ENCODE measurements around the gene LINGO1.

LINGO1 gene

DNA sequence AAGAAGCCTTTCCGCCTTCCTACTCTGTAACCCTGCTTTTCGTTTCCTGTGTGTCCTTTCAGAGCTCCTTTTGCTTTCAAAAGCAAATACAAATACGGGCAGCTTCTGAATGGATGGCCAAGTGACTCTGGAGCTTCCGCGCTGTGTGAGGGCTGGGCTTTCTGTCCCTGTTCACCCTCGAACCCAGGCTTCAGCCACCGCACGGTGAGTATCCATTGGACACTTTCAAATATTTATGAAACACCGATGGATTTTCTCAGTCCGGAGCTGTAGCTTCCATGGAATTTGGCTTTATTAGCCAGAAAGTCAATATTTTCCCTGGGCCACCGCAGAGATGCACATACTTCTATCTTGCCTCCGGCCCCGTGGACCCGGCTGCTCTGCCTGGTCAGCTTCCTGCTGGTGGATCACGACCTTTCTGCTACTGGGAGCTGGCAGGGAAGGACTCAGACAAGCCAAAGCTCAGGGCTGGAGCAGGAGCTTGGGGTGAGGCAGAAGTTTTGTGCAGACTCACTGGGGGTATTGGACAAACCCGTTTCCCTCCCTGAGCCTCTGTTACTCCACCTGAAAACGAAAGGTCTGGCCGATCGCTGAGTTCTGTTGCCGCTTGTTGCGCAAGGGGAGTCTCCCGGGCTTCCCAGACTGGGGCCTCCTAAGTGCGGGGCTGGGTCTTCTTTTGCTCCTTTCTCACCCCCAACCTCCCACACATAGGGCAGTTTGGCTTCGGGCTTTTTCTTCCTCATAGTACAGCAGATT, 63.6 kb downstream of the LINGO1 start:
- no peaks in the 10 kb centered on the region for H3K36me3 ChIP-seq (ENCODE audit: control insufficient read depth, insufficient read depth, low read length)
- peaks cover 12% of the 10 kb centered on the region for H3K4me1 ChIP-seq (ENCODE audit: control insufficient read depth, insufficient read depth, low read length)
- H3K9ac ChIP-seq (ENCODE audit: low read depth, low read length): peak overlapping the region; percentile 79
- no peak overlapping the region for H3K4me3 ChIP-seq (ENCODE audit: low read depth, low read length)
- no peaks in the 10 kb centered on the region for H3K9me3 ChIP-seq (ENCODE audit: control insufficient read depth, insufficient read depth, low read length)
- no peaks in the 10 kb centered on the region for H3K27me3 ChIP-seq (ENCODE audit: control insufficient read depth, insufficient read depth, low read length)

DNA sequence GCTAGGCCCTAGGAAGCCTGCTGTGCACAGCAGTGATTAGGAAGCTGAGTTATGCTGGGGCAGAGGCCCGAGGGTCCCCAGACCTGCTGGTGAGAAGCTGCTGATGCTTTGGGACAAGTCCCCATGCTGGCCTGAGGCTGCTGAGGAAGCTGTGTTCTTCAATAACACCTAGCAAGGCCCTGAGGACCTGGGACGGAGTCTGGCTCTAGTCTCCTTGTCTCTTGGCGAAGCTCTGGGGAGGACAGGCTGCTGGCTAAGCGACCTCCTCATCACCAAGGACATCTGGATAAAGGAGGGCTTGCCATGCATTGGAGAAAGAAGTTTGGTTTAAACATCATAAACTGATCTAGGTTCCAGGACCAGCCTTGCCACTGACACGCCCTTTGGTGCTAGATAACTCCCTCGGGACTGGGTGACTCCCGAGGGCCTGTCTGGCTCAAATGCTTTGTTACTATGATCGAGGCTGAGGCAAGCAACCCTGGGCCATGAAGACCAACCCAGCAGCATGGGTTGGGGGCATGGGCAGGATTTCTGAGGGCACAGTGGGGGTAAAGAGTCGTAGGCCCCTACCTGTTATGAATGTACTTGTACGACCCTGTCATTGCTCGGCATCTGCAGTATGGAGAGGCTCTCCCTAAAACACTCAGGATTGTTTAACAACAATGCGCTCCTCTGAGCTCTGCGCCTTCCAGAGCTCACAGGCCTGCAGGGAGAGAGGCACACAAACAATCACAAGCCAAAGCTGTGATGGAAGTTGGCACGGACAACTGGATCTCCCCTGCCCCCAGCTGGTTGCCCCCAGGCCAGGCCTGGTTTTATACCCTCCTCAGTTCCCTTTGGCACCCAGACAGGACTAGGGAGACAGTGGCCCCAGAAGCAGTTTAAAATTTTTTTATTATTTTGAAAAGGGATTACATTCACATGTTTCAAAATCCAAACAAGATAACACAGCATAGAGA, 64.4 kb downstream of the LINGO1 start:
- Histone ChIP-seq H3K36me3 (ENCODE audit: control insufficient read depth, insufficient read depth, low read length) (no peaks in the 10 kb centered on the region), H3K4me1 (ENCODE audit: control insufficient read depth, insufficient read depth, low read length) (peaks cover 12% of the 10 kb centered on the region), H3K9ac (ENCODE audit: low read depth, low read length) (no peak overlapping the region), H3K27me3 (ENCODE audit: control insufficient read depth, insufficient read depth, low read length) (no peaks in the 10 kb centered on the region), H3K9me3 (ENCODE audit: control insufficient read depth, insufficient read depth, low read length) (no peaks in the 10 kb centered on the region), H3K4me3 (ENCODE audit: low read depth, low read length) (no peak overlapping the region)

DNA sequence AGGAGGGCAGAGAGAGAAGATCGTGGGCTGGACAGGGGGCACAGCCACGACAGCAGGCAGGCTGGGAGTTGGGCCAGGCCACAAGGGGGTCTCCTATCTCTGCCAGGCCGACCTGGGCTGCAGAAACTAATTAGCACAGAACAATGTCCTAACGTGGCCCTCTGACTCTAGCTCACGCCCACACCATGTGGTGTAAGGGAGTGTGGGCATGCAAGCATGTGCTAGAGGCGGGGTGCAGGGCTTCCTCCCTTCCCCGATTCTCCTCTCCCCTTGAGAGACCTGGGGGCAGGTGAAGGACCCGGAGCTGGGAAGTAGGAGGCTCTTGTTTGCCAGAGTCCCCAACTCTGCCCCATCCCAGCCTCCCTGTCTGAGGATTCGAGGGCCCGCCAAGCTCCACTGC, 65.5 kb downstream of the LINGO1 start:
- Histone ChIP-seq H3K9ac (ENCODE audit: low read depth, low read length) (no peak overlapping the region), H3K4me1 (ENCODE audit: control insufficient read depth, insufficient read depth, low read length) (peaks cover 12% of the 10 kb centered on the region), H3K27me3 (ENCODE audit: control insufficient read depth, insufficient read depth, low read length) (no peaks in the 10 kb centered on the region), H3K9me3 (ENCODE audit: control insufficient read depth, insufficient read depth, low read length) (no peaks in the 10 kb centered on the region), H3K4me3 (ENCODE audit: low read depth, low read length) (no peak overlapping the region), H3K36me3 (ENCODE audit: control insufficient read depth, insufficient read depth, low read length) (no peaks in the 10 kb centered on the region)

DNA sequence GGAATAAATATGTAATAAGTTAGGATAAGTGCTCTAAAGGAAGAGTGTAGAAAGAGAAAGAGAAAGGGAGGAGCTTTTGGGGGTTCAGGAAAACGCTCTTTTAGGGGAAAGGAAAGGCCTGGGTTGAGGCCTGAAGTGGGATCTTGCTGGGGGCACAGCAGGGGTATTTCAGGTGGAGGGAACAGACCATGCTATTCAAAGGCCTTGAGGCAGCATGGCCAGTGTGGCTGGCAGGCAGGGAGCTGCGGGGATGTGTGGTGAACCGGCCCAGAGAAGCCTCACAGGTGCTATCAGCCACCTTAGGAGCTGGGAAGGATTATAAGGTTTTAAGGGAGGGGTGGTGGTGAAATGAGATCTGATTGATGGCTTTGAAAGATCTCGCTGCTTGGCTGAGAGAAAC, 66.6 kb downstream of the LINGO1 start:
- no peak overlapping the region for H3K9ac ChIP-seq (ENCODE audit: low read depth, low read length)
- no peaks in the 10 kb centered on the region for H3K27me3 ChIP-seq (ENCODE audit: control insufficient read depth, insufficient read depth, low read length)
- H3K4me1 ChIP-seq (ENCODE audit: control insufficient read depth, insufficient read depth, low read length): peaks cover 12% of the 10 kb centered on the region
- H3K4me3 ChIP-seq (ENCODE audit: low read depth, low read length): no peak overlapping the region
- H3K36me3 ChIP-seq (ENCODE audit: control insufficient read depth, insufficient read depth, low read length): no peaks in the 10 kb centered on the region
- H3K9me3 ChIP-seq (ENCODE audit: control insufficient read depth, insufficient read depth, low read length): no peaks in the 10 kb centered on the region

DNA sequence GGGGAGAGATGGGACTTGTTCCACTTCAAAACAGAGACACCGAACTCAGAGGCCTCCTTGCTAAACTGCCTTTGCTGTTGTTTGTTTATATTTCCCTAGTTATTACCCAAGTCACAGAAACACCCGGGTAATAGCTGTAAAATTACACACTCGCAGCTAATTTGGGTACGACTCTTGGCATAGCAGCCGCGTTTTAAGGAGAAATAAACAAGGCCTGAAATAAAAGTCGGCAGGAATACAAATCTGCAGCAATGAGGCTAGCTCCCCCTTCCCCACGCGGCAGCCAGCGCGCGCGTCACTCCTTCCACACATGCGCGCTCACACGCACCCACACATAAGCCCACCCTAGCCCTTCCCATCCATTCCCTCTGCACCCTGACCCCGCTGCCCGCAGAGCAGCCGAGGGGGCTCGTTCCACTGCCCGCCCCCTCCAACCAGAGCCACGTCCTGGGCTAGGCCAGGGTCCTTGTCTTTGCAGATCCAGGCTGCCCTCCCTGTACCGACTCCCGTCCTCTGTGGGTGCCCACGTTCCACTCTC, 67.3 kb downstream of the LINGO1 start:
- no peaks in the 10 kb centered on the region for H3K27me3 ChIP-seq (ENCODE audit: control insufficient read depth, insufficient read depth, low read length)
- H3K4me1 ChIP-seq (ENCODE audit: control insufficient read depth, insufficient read depth, low read length): peaks cover 12% of the 10 kb centered on the region
- no peak overlapping the region for H3K4me3 ChIP-seq (ENCODE audit: low read depth, low read length)
- H3K9me3 ChIP-seq (ENCODE audit: control insufficient read depth, insufficient read depth, low read length): no peaks in the 10 kb centered on the region
- H3K36me3 ChIP-seq (ENCODE audit: control insufficient read depth, insufficient read depth, low read length): no peaks in the 10 kb centered on the region
- H3K9ac ChIP-seq (ENCODE audit: low read depth, low read length): no peak overlapping the region

DNA sequence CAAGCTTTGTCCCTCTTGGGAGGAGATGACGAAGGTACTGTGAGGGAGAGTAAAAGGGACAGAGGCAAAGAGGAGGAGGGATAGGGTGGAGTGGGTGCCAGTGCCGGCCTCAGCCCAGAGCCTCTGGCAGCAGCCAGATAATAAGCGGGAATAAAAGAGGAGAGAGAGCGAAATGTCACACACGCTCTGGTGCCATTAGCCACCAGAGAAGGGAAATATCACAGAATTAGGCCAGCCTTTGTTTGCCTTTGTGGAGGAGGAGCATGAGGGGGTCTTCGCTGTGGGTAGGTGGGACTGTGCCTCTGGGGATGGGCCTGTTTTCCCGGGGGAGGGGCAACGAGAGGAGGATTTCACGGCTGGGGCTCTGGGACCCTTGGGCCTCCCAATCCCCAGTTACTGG, 67.8 kb downstream of the LINGO1 start:
- H3K4me3 ChIP-seq (ENCODE audit: low read depth, low read length): no peak overlapping the region
- H3K9me3 ChIP-seq (ENCODE audit: control insufficient read depth, insufficient read depth, low read length): no peaks in the 10 kb centered on the region
- no peaks in the 10 kb centered on the region for H3K36me3 ChIP-seq (ENCODE audit: control insufficient read depth, insufficient read depth, low read length)
- peaks cover 12% of the 10 kb centered on the region for H3K4me1 ChIP-seq (ENCODE audit: control insufficient read depth, insufficient read depth, low read length)
- H3K9ac ChIP-seq (ENCODE audit: low read depth, low read length): no peak overlapping the region
- H3K27me3 ChIP-seq (ENCODE audit: control insufficient read depth, insufficient read depth, low read length): no peaks in the 10 kb centered on the region

DNA sequence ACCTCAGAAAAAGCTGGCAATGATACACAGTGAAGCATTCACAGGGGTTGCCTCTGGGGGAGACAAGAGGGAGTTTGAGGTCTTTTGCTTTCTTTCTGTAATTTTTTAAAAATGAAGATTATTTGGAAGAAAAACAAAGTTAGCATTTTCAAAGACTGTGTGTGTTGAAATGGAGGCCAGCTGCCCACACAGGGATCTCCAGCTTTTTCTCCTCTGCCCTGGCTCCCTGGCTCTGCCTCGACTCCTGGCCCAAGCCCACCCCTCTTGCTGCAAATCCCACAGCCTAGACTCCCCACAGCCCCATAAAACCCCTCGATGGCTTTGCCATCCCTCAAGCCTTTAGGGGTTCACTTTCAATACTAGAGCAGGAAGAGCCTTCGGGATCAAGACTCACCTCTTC, 68.4 kb downstream of the LINGO1 start:
- Histone ChIP-seq H3K27me3 (ENCODE audit: control insufficient read depth, insufficient read depth, low read length) (no peaks in the 10 kb centered on the region), H3K4me1 (ENCODE audit: control insufficient read depth, insufficient read depth, low read length) (peaks cover 7% of the 10 kb centered on the region), H3K36me3 (ENCODE audit: control insufficient read depth, insufficient read depth, low read length) (no peaks in the 10 kb centered on the region), H3K9me3 (ENCODE audit: control insufficient read depth, insufficient read depth, low read length) (no peaks in the 10 kb centered on the region), H3K9ac (ENCODE audit: low read depth, low read length) (no peak overlapping the region), H3K4me3 (ENCODE audit: low read depth, low read length) (no peak overlapping the region)

DNA sequence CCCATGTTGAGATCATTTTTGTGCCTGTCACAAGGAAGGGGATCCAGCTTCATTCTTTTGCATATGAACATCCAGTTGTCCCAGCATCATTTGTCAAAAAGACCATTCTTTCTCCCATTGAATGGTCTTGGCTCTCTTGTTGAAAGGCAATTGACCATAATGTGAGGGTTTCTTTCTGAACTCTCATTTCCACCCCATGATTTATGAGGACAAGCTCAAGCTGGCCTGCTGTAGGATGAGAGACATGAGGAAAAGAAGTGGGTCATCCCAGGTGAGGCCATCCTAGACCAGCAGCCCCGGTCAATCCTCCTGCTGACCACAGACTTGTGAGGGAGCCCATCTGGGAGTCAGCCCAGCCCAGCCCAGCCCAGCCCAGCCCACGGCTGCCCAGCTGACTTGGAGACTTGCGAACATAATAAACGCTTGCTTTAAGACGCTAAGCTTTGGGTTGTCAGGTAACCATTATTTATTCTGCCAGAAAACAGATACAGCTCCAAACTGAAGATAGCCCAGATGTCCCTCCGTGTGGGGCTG, 69.0 kb downstream of the LINGO1 start:
- H3K27me3 ChIP-seq (ENCODE audit: control insufficient read depth, insufficient read depth, low read length): no peaks in the 10 kb centered on the region
- H3K9me3 ChIP-seq (ENCODE audit: control insufficient read depth, insufficient read depth, low read length): no peaks in the 10 kb centered on the region
- no peaks in the 10 kb centered on the region for H3K36me3 ChIP-seq (ENCODE audit: control insufficient read depth, insufficient read depth, low read length)
- H3K4me3 ChIP-seq (ENCODE audit: low read depth, low read length): no peak overlapping the region
- no peak overlapping the region for H3K9ac ChIP-seq (ENCODE audit: low read depth, low read length)
- peaks cover 1% of the 10 kb centered on the region for H3K4me1 ChIP-seq (ENCODE audit: control insufficient read depth, insufficient read depth, low read length)

All from iPS-15b (cell line).